ENCODE measurements around the gene CLEC14A.

CLEC14A gene

DNA sequence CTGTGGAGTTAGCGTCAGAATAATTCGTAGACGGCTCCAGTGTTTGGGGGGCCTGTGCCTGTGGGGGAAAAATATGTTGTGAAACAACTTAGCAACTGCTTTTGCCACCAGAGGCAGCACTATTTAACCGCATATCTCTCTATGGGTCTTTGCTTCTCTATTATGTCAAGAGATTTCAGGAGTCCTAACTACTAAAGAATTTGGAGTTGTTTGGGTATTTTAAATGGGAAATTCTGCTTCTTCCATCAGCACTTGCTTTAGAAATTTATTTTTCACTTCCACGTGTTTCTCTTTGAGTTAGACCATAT, 594 bp upstream of the CLEC14A start:
- no peak for DNase-seq
- Mint-ChIP-seq H3K36me3 (ENCODE audit: low read depth) (no peaks in the 10 kb centered on the region), H3K27ac (no peak overlapping the region), H3K27me3 (peaks cover 61% of the 10 kb centered on the region), H3K4me3 (peak overlapping the region; percentile 50), H3K9me3 (peaks cover 4% of the 10 kb centered on the region), H3K4me1 (ENCODE audit: low read depth) (peaks cover 10% of the 10 kb centered on the region)

DNA sequence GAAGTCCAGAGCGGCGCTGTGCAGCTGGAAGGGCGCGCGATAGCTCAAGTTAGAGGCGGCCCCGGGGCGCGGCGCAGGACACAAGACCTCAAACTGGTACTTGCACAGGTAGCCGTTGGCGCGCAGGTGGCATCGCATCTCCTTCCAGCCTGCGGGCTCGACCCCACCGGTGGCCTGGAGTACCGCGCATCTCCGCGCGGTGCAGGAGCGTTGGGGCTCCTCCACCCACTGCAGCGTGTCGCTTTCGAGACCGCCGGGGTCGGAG, 553 bp downstream of the CLEC14A start:
- Mint-ChIP-seq H3K36me3 (ENCODE audit: low read depth) (no peaks in the 10 kb centered on the region), H3K4me1 (ENCODE audit: low read depth) (peaks cover 10% of the 10 kb centered on the region), H3K9me3 (no peaks in the 10 kb centered on the region), H3K27me3 (peaks cover 60% of the 10 kb centered on the region), H3K4me3 (peak overlapping the region; percentile 38), H3K27ac (no peak overlapping the region)
- no peak for DNase-seq

DNA sequence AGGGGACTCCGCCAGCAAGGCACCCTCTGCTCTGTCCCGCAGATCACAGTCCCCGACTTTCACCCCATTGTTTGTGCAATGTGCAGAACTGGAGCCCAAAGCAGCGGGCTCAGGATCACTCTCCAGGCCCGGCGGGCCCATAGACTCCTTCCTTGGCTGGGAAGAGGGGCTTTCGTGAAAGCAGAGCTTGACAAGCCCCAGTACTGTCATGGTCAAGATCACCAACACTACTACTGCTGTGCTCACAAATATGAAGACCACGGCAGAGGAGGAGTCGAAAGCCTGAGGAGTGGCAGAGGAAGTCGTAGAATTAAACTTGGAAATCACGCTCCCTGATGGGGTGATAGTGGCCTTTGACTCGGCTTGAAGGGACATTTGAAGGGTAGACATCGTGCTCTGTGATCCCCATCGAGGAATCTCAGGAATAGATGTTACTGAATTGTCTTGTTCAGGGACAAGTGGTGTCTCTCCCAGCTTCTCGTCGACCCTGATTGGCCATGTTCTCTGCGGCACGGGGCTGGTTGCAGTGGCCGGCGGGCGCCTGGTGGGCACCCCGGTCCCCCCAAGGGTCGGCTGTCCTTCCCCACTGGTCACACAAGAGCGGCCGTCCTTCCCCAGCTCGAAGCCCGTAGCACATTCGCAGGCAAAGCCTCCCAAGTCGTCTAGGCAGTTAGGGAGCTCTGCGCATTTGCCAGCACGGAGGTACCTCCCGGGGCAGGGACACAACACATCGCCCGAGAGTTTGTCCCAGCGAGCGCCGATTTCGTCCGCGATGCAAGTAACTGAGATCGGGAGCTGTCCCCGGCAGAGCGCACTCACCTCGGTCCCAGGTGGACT, 1.1 kb downstream of the CLEC14A start:
- Mint-ChIP-seq H3K4me1 (ENCODE audit: low read depth) (peaks cover 10% of the 10 kb centered on the region), H3K27me3 (peaks cover 55% of the 10 kb centered on the region), H3K9me3 (no peaks in the 10 kb centered on the region), H3K27ac (no peak overlapping the region), H3K36me3 (ENCODE audit: low read depth) (no peaks in the 10 kb centered on the region), H3K4me3 (peak overlapping the region; percentile 38)
- peak; percentile 32 for DNase-seq

DNA sequence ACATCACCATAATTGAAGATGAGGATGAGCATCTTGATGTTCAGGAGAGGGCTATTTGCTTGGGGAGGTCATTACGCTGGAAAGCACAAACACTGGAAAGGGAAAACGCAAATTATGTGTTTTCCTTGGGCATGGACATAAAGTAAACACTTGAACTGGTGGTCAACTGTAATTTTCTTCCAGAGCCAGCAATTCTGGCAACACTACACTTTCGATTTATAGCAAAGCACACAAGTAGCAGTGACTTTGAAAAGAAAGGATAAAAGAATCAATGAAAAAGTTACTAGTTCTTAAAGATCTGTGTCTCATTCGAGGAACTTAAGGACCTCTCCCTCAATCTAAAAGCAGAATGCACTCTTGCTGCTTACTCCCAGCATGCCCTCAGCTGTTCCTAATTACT, 2.2 kb downstream of the CLEC14A start:
- DNase-seq, result no peak
- peaks cover 50% of the 10 kb centered on the region for H3K27me3 Mint-ChIP-seq
- peaks cover 10% of the 10 kb centered on the region for H3K4me1 Mint-ChIP-seq (ENCODE audit: low read depth)
- H3K4me3 Mint-ChIP-seq, result no peak overlapping the region
- H3K27ac Mint-ChIP-seq, result no peak overlapping the region
- no peaks in the 10 kb centered on the region for H3K36me3 Mint-ChIP-seq (ENCODE audit: low read depth)
- no peaks in the 10 kb centered on the region for H3K9me3 Mint-ChIP-seq

DNA sequence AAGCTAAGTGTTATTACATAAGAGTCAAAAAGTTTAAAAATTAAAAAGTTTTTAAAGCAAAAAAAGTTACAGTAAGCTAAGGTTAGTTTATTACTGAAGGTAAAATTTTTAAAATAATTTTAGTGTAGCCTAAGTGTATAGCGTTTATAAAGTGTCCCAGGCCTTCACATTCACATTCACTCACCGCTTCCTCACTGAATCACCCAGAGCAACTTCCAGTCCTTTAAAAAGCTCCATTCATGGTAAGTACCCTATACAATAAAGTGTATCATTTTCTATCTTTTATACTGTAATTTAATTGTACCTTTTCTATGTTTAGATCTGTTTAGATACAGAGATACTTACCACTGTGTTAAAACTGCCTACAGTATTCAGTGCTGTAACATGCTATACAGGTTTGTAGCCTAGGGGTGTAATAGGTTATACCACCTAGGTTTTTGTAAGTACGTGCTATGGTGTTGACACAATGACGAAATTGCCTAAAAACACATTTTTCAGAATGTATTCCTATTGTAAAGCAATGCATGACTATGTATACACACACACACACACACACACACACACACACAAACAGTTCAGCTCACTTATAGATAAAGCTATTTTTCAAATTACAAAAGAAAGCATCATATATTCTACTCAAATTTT, 3.7 kb downstream of the CLEC14A start:
- Mint-ChIP-seq H3K9me3 (no peaks in the 10 kb centered on the region), H3K36me3 (ENCODE audit: low read depth) (no peaks in the 10 kb centered on the region), H3K27ac (no peak overlapping the region), H3K27me3 (peaks cover 41% of the 10 kb centered on the region), H3K4me1 (ENCODE audit: low read depth) (peaks cover 10% of the 10 kb centered on the region), H3K4me3 (no peak overlapping the region)
- DNase-seq, result no peak

DNA sequence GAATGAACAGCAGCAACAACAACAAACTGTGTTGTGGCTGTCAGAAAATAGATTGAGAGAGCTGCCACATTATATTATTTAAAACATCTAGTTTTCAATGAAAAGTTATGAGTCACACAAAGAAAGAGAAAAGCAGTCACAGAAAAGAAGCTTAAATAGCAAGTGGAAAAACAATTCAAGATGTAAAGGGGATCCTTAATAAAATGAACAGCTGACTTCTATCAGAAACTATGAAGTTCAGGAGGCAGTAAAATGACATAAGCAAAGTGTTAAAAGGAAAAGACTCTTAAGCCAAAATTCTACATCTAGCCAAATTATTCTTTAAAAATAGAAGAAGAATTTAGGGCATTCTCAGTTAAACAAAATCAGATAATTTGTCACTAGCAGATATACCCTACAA, 5.6 kb downstream of the CLEC14A start:
- DNase-seq, result no peak
- peaks cover 4% of the 10 kb centered on the region for H3K4me1 Mint-ChIP-seq (ENCODE audit: low read depth)
- H3K36me3 Mint-ChIP-seq (ENCODE audit: low read depth), result no peaks in the 10 kb centered on the region
- no peaks in the 10 kb centered on the region for H3K9me3 Mint-ChIP-seq
- peaks cover 29% of the 10 kb centered on the region for H3K27me3 Mint-ChIP-seq
- H3K4me3 Mint-ChIP-seq, result no peak overlapping the region
- H3K27ac Mint-ChIP-seq, result no peak overlapping the region

DNA sequence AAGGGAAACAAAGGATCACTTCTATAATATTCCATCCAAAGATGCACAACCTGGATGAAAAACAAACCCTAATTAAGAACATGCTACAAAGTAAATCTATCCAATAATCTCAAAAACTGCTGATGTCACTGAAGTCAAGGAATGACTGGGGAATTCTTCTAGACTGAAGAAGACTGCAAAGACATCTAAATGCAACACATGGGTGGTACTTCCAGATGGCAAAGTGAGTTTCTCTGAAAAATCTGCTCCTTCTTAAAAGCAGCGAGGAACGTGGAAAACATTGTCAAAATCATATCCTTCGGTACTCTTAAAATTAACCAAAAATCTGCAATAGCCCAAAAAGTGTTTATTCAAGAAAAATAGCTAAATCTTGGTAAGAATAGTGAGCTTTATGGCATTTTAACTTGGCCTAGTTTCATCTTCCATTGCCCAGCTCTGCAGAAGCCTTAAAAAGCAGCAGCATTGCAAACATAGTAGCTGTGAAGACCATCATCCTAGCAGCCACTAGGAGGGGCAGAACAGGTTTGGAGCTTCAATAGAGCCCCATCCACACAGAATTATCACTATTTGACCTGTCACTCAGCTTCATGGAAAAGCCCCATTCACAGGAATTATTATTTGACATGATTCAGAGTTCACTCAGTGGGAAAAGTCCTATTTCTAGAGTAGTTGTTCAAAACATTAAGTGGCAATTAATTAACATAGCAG, 7.4 kb downstream of the CLEC14A start:
- H3K4me1 Mint-ChIP-seq (ENCODE audit: low read depth), result no peaks in the 10 kb centered on the region
- H3K27ac Mint-ChIP-seq, result no peak overlapping the region
- H3K27me3 Mint-ChIP-seq, result peaks cover 10% of the 10 kb centered on the region
- H3K36me3 Mint-ChIP-seq (ENCODE audit: low read depth), result no peaks in the 10 kb centered on the region
- H3K9me3 Mint-ChIP-seq, result no peaks in the 10 kb centered on the region
- no peak for DNase-seq
- H3K4me3 Mint-ChIP-seq, result no peak overlapping the region

DNA sequence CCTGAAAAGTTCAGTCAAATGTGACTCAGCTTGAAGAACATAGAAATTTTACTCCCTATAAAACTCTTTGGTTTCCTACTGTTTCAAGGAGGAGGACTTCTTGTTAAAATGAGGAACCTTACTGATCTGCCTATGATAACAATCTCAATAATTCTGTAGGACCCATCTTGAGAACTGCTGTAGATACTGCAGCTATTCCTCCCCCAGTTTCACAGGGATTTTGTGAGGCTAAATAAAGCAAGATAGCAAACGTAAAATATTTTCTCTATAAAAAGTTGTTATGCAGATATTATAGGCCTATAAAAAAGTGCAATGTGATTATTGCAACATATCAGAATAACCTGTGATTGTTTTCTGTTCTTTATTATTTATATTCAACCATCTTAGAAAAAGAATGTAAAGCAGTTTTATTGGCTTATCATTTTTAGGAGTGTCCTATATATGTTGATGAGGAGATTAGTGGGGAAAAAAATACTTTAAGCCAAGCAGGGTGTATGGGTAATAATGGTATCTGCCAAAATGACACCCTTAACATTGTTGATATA, 12.1 kb downstream of the CLEC14A start:
- Mint-ChIP-seq H3K27ac (no peak overlapping the region), H3K9me3 (no peaks in the 10 kb centered on the region), H3K4me1 (ENCODE audit: low read depth) (no peaks in the 10 kb centered on the region), H3K36me3 (ENCODE audit: low read depth) (no peaks in the 10 kb centered on the region), H3K4me3 (no peak overlapping the region), H3K27me3 (peaks cover 18% of the 10 kb centered on the region)
- DNase-seq, result no peak

DNA sequence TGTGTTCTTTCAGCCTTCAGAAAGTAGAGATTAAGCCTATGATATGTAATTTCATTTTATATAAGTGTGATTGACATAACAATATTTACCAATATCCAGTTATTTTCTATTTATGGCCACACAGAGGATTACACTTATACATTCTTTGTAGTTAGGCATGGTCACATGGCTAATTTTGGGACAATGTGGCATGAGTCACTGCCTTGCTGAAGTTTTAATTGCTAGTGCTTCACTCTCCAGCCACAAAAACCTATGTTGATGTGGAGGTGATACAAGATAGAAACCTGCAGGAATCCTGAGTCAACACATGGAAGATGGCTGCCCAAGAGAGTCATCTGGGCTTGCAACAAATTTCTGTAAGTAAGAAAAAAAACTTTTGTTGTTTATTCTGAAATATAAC, 17.0 kb downstream of the CLEC14A start:
- no peak overlapping the region for H3K27ac Mint-ChIP-seq
- no peaks in the 10 kb centered on the region for H3K36me3 Mint-ChIP-seq (ENCODE audit: low read depth)
- H3K27me3 Mint-ChIP-seq, result peaks cover 15% of the 10 kb centered on the region
- no peaks in the 10 kb centered on the region for H3K9me3 Mint-ChIP-seq
- DNase-seq, result no peak
- H3K4me3 Mint-ChIP-seq, result no peak overlapping the region
- H3K4me1 Mint-ChIP-seq (ENCODE audit: low read depth), result no peaks in the 10 kb centered on the region

DNA sequence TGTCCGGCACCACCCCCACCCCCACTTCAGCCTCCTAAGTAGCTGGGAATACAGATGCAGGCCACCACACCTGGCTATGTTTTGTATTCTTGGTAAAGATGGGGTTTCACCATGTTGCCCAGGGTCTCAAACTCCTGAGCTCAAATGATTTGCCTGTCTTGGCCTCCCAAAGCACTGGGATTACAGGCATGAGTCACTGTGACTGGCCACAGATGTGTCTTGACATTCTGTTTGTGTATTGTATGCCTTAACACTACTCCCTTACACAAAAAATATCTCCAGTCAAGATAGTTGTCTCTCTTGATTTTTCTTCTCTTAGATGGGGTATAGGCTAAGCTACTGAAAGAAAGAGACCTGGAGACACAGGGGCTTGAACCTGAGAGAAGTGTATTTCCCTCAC, 17.6 kb downstream of the CLEC14A start:
- peaks cover 15% of the 10 kb centered on the region for H3K27me3 Mint-ChIP-seq
- no peak overlapping the region for H3K4me3 Mint-ChIP-seq
- H3K9me3 Mint-ChIP-seq, result no peaks in the 10 kb centered on the region
- H3K27ac Mint-ChIP-seq, result no peak overlapping the region
- no peak for DNase-seq
- no peaks in the 10 kb centered on the region for H3K36me3 Mint-ChIP-seq (ENCODE audit: low read depth)
- H3K4me1 Mint-ChIP-seq (ENCODE audit: low read depth), result no peaks in the 10 kb centered on the region

DNA sequence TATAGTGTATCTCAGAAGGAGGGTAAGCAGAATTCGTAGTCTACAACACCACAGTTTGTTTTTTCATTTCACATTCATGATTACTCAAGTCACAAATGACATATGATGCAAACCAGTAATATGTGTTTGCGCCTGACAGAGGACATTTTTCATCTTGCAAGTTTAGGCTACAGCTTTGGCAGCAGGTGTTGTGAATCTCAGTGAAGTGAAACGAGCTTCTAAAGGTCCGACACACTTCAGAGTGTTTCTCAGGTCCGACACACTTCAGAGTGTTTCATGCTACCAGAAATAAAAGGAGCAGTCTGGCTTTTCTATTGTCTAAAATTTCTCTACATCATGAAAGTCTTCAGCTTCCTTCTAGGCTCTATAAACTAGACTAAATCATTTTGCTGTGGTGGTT, 22.7 kb downstream of the CLEC14A start:
- H3K4me3 Mint-ChIP-seq, result no peak overlapping the region
- no peaks in the 10 kb centered on the region for H3K36me3 Mint-ChIP-seq (ENCODE audit: low read depth)
- H3K27me3 Mint-ChIP-seq, result peaks cover 6% of the 10 kb centered on the region
- no peak for DNase-seq
- no peaks in the 10 kb centered on the region for H3K9me3 Mint-ChIP-seq
- H3K27ac Mint-ChIP-seq, result no peak overlapping the region
- no peaks in the 10 kb centered on the region for H3K4me1 Mint-ChIP-seq (ENCODE audit: low read depth)

DNA sequence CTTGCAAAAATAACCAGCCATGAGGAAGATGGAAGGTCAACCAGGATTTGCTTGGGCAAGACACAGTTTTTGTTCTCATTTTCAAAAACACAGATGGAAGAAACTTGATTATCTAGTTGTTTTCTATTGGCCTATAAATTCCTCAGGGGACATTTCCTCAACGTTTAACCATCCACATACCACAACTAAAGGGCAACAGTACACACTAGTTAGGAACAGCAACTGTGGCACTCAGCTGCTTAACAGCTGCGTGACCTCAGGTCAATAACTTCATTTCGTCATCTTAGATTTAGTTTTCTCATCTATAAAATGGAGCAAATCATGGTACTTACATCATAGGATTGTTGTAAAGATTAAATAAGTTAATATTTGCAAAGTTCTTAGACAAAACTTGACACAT, 29.5 kb downstream of the CLEC14A start:
- Mint-ChIP-seq H3K4me3 (no peak overlapping the region), H3K4me1 (ENCODE audit: low read depth) (no peaks in the 10 kb centered on the region), H3K27me3 (peaks cover 6% of the 10 kb centered on the region), H3K36me3 (ENCODE audit: low read depth) (no peaks in the 10 kb centered on the region), H3K9me3 (peaks cover 2% of the 10 kb centered on the region), H3K27ac (no peak overlapping the region)
- no peak for DNase-seq

DNA sequence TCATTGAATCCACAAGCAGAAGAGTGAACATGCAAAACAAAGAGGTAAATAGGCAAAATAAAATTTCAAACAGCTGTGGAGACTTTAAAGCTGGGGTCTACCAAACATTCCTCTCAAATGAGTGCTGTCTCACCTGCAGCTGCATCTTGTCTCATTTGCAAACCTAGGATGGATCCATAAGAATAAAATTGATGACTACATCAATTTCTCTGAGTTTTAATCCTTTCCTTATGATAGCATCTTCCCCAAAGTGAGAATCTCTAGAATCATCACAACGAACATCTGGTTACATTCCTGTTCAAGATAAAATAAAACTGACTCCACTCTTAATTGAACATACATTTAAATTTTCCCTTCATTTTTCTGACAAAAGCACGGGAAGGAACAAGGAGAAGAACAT, 29.9 kb downstream of the CLEC14A start:
- Mint-ChIP-seq H3K9me3 (peaks cover 2% of the 10 kb centered on the region), H3K4me3 (no peak overlapping the region), H3K27ac (no peak overlapping the region), H3K27me3 (peaks cover 3% of the 10 kb centered on the region), H3K4me1 (ENCODE audit: low read depth) (no peaks in the 10 kb centered on the region), H3K36me3 (ENCODE audit: low read depth) (no peaks in the 10 kb centered on the region)
- DNase-seq, result no peak

DNA sequence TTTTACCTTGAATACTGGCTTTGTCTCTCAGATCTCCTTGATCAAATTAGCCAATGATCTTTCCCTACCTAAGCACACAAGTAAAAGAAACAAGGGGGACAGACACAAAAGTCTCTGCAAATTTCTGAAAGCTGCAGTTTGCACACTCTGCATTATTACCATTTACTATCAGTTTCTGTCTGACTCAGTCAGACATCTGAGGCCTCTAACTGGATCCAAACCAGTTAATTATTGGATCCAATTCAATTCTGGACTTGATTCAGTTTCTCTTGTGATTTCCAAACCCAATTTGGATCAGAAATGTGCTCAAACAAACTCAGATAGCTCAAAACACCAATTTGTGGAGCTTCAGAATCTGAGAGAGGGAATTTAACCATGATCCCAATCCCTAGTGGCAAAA, 31.6 kb downstream of the CLEC14A start:
- Mint-ChIP-seq H3K9me3 (peaks cover 2% of the 10 kb centered on the region), H3K36me3 (ENCODE audit: low read depth) (no peaks in the 10 kb centered on the region), H3K27ac (no peak overlapping the region), H3K4me3 (no peak overlapping the region), H3K4me1 (ENCODE audit: low read depth) (no peaks in the 10 kb centered on the region), H3K27me3 (no peaks in the 10 kb centered on the region)
- no peak for DNase-seq

DNA sequence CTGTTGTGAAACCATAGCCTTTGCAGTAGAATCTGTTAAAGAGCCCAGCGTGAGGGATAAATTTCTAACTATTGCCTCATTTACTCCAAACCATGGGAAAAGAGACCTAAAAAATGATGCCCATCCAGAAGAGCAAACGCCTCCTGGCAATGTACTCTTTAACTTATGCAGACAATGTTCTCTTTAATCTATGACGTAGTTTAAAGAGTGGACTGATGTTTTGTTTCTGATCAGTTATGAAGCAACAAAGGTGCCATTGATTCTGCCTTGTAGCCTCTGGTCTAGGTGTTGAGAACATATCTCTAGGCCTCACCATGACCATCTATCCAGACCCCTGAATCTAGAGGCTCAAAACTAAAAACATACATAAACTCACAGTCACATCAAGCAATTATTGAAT, 34.8 kb downstream of the CLEC14A start:
- no peak overlapping the region for H3K4me3 Mint-ChIP-seq
- H3K9me3 Mint-ChIP-seq, result peaks cover 2% of the 10 kb centered on the region
- no peak overlapping the region for H3K27ac Mint-ChIP-seq
- no peaks in the 10 kb centered on the region for H3K4me1 Mint-ChIP-seq (ENCODE audit: low read depth)
- peaks cover 6% of the 10 kb centered on the region for H3K27me3 Mint-ChIP-seq
- no peaks in the 10 kb centered on the region for H3K36me3 Mint-ChIP-seq (ENCODE audit: low read depth)
- DNase-seq, result no peak

Data from activated T-cell treated with anti-CD3 and anti-CD28 coated beads, Interleukin-2, amount 50 U/mL, for 24 hours (primary cell).